HL-60 (cell line): ENCODE measurements around the gene GAREM1.

Source experiments
- DNase-seq, 2 experiments: peaks; one replicate each; pipeline ENCODE4 v3.0.0-alpha.2; 2010 to 2020; ENCODE audit warnings: low read depth in 1 of 2, low spot score in 1 of 2
- H3K27ac ChIP-seq: fragments of 250-450 bp; sonication (Bioruptor Pico); replicated peaks from 2 replicates; pipeline ENCODE4 v1.5.1; 2020; ENCODE audit warnings: mild to moderate bottlenecking, moderate library complexity
- H3K27me3 ChIP-seq: fragments of 250-450 bp; sonication (Bioruptor Pico); 2 replicates; pipeline ENCODE4 v1.5.1; 2021; ENCODE audit warnings: mild to moderate bottlenecking, moderate library complexity; ENCODE audit not compliant: insufficient read depth, poor library complexity, severe bottlenecking
- H3K4me3 ChIP-seq: replicated peaks from 2 replicates; pipeline ENCODE4 v1.5.1; 2011; ENCODE audit warnings: mild to moderate bottlenecking, control low read depth, low read length; ENCODE audit not compliant: insufficient read depth
- CTCF ChIP-seq: IDR thresholded peaks from one replicate; pipeline ENCODE4 v1.5.1; 2011; ENCODE audit warnings: low read length, control low read depth, inconsistent platforms; ENCODE audit not compliant: insufficient read depth
- GABPA ChIP-seq: IDR thresholded peaks from 2 replicates; pipeline ENCODE4 v1.6.1; 2012; ENCODE audit warnings: low read depth
- POLR2AphosphoS5 ChIP-seq: IDR thresholded peaks from 2 replicates; pipeline ENCODE4 v1.6.1; 2012; ENCODE audit warnings: low read depth
- REST ChIP-seq: IDR thresholded peaks from 2 replicates; pipeline ENCODE4 v1.6.1; 2012; ENCODE audit warnings: low read depth; ENCODE audit not compliant: insufficient replicate concordance
- SPI1 ChIP-seq: IDR thresholded peaks from 2 replicates; pipeline ENCODE4 v1.6.1; 2012; ENCODE audit warnings: low read depth, mild to moderate bottlenecking, borderline replicate concordance

GAREM1 gene

GRCh38 chr18:32299484-32299883 lies 171.2 kb downstream of the GAREM1 start:
- DNase-seq: no peak
- Histone ChIP-seq H3K27me3 (peaks cover 6% of the 10 kb centered on the region), H3K4me3 (no peak overlapping the region), H3K27ac (no peak overlapping the region)
- TF ChIP-seq SPI1 (no peak), CTCF (no peak), POLR2AphosphoS5 (no peak)

- Histone ChIP-seq H3K4me3 (no peak overlapping the region), H3K27me3 (peaks cover 6% of the 10 kb centered on the region), H3K27ac (no peak overlapping the region)
- DNase-seq: no peak
- TF ChIP-seq POLR2AphosphoS5: no peak
- no peak for TF ChIP-seq SPI1
- no peak for TF ChIP-seq GABPA
- no peak for TF ChIP-seq REST
- no peak for TF ChIP-seq CTCF
Measured at GRCh38 chr18:32298171-32298667, 172.5 kb downstream of the GAREM1 start.

GRCh38 chr18:32297579-32298170 lies 173.0 kb downstream of the GAREM1 start:
- peaks cover 6% of the 10 kb centered on the region for H3K27me3 ChIP-seq
- TF ChIP-seq REST (no peak), SPI1 (no peak), GABPA (no peak)
- no peak overlapping the region for H3K27ac ChIP-seq
- DNase-seq: no peak
- no peak overlapping the region for H3K4me3 ChIP-seq

- TF ChIP-seq GABPA: no peak
- no peak for TF ChIP-seq REST
- TF ChIP-seq CTCF: no peak
- TF ChIP-seq SPI1: no peak
- TF ChIP-seq POLR2AphosphoS5: no peak
- DNase-seq: no peak
- H3K27me3 ChIP-seq: peaks cover 6% of the 10 kb centered on the region
- H3K4me3 ChIP-seq: no peak overlapping the region
- no peak overlapping the region for H3K27ac ChIP-seq
Measured at GRCh38 chr18:32296851-32297250, 173.8 kb downstream of the GAREM1 start.
